Forelimb muscle (tissue), 1 donor: ENCODE data around the gene EIF3I. TPM values are rescaled to one million over a fixed set of nuclear protein-coding genes. Genes with fewer than 3 reads are reported as not detected.
"Not testable (repeated sequence)": the region's sequence is repeated elsewhere in the genome, so short reads cannot be mapped to it uniquely, and the experiment has no call there.

Source experiments
- DNase-seq: peaks from one replicate; pipeline ENCODE4 v3.0.0-alpha.2; 2013; ENCODE audit warnings: low read depth
- polyA plus RNA-seq: library from polyadenylated mRNA; unstranded; fragments of 120-200 nt; gene quantifications from one replicate; pipeline ENCODE4 v1.2.1, GENCODE V29; 2013; ENCODE audit not compliant: insufficient read length

Gene EIF3I
- polyA plus RNA-seq, 1 donor, result 164 TPM

GRCh38 chr1:32232558-32233304, 10.5 kb downstream of the EIF3I start:
- DNase-seq, result no peak

- DNase-seq, result no peak
These were observed 12.6 kb downstream of the EIF3I start for GRCh38 chr1:32234792-32235191.

GRCh38 chr1:32239337-32239736, 17.1 kb downstream of the EIF3I start:
- no peak for DNase-seq

GRCh38 chr1:32239790-32240139, 17.6 kb downstream of the EIF3I start:
- DNase-seq, result no peak

DNA sequence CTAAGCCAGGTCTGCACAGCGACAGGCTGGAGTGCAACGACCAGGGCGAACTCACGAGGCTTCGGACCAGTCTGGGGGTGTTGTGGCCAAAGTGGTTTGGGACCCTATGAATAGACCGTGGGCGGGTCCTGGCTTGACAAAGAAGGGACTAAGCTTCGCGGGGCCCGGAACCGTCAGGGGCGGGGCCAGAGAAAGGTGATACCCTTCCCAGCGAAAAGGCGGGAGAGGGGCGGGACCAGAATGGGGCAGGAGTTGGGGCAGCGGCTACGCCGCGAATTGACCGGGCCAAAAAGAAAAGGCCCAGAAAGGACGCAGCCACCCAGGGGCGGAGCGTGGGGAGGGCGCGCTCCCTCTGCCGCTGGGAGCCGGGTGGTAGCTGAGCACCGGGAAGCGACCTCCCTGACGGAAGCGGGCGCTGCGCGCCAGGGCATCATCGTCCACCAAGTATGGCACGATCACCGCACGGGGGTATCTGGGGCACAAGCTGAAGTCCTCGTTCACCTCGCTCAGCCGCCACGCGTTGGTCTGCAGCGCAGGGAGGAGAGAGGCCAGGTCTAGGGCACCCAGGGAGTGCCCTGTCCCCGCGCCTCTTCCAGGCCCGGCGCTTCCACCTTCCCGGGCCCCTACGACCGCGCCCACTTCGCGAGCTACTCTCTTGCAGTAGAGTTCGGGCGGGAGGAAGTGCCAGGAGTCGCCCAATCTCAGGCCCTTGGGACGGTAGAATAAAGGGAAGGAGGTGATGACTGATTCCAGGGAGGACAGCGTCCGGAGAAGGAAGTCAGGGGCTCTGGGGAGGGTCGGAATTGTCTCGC, 18.1 kb downstream of the EIF3I start:
- no peak for DNase-seq

- DNase-seq, result no peak
These were observed 19.0 kb downstream of the EIF3I start for GRCh38 chr1:32241001-32241763.

- DNase-seq, result no peak
These were observed 20.2 kb downstream of the EIF3I start for GRCh38 chr1:32242341-32242851.

- no peak for DNase-seq
These were observed 24.7 kb downstream of the EIF3I start, which contains the start of gene FAM167B for GRCh38 chr1:32246888-32247273. Gene FAM167B, plus strand, starts transcription at chr1:32247222. Its CDS starts 200 bp downstream, at chr1:32247422.

DNA sequence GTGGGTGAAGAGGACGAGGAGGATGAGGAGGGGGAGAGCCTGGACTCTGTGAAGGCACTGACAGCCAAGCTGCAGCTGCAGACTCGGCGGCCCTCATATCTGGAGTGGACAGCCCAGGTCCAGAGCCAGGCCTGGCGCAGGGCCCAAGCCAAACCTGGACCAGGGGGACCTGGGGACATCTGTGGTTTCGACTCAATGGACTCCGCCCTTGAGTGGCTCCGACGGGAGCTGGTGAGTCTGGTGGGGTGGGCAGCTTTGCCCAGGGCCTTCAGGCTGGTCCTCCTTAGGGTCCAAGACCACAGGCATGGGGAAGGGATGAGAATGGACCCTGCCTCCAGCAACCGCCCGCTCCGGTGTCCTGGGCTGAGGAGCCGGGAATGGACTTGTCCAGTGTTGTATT, 25.2 kb downstream of the EIF3I start:
- DNase-seq, result no peak

GRCh38 chr1:32247983-32248889, 26.0 kb downstream of the EIF3I start:
- no peak for DNase-seq

DNA sequence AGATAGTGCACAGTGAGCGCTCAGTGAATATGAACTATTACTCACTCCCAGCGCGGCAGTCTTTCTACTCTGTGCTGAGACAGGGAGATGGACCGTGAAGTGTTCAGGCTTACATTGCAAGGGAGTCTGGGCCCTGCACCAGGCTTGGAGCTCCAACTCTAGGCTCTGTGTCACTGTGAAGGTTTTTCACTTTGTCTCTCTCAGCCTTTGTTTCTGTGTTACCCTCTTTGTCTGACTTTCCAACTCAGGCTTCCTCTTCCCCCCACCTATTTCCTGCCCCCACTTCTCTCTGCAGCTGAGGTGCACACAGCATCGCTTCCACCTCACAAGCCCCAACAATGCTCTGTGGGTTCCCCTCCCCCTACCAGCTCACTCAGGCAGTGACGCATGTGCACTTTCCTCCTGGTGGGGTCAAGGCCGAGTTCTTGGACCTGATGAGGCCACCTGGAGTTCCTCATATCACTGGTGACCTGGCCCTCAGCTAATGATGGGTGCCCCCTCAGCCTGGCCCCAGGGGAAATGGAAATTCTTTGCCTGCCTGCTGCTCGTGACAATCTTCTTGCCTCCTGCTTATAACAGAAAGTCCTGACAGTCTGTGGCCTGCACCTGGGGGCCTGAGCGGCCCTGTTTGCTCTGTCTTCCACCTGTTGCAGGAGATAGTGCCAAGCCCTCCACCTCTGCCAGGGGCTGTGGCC, 27.8 kb downstream of the EIF3I start:
- DNase-seq, result no peak

- DNase-seq, result no peak
These were observed 28.9 kb downstream of the EIF3I start, which contains the start of gene LCK for GRCh38 chr1:32250893-32251716. Gene LCK, plus strand, starts transcription at chr1:32251265. Its CDS starts 23,065 bp downstream, at chr1:32274330.

GRCh38 chr1:32255072-32256071, 33.2 kb downstream of the EIF3I start:
- DNase-seq, result no peak

GRCh38 chr1:32256473-32257226, 34.4 kb downstream of the EIF3I start:
- DNase-seq, result no peak

- no peak for DNase-seq
These were observed 35.0 kb downstream of the EIF3I start for GRCh38 chr1:32257227-32257508.

DNA sequence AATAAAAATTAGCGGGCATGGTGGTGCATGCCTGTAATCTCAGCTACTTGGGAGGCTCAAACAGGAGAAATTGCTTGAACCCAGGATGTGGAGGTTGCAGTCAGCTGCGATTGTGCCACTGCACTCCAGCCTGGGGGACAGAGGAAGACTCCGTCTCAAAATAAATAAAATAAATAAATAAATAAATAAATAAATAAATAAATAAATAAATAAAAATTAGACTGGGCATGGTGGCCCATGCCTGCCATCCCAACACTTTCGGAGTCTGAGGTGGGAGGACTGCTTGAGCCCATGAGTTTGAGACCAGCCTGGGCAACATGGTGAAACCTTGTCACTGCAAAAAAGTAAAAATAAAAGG, 41.0 kb downstream of the EIF3I start:
- not testable (repeated sequence) for DNase-seq

GRCh38 chr1:32263744-32264143, 41.5 kb downstream of the EIF3I start:
- no peak for DNase-seq

DNA sequence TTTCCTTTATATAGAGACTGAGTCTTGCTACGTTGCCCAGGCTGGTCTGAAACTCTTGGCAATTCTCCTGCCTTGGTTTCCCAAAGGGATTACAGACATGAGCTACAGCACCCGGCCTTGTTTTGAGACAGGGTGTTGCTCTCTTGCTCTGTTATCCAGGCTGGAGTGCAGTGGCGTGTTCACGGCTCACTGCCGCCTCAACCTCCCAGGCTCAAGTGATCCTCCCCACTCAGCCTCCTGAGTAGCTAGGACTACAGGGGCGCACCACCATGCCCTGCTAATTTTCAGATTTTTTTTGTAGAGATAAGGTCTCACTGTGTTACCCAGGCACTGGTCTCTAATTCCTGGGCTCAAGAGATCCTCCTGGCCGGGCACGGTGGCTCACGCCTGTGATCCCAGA, 43.6 kb downstream of the EIF3I start:
- DNase-seq, result no peak
